Mesendoderm (in vitro differentiated cells): ENCODE data around the gene GOLGA8B.
"Not testable (repeated sequence)": the region's sequence is repeated elsewhere in the genome, so short reads cannot be mapped to it uniquely, and the experiment has no call there.

Experiments
- DNase-seq: peaks from one replicate; pipeline ENCODE4 v3.0.0; 2013
- H2AK5ac ChIP-seq: 2 replicates; pipeline ENCODE4 v1.6.1; 2013; ENCODE audit warnings: low read length, inconsistent platforms
- H2BK120ac ChIP-seq: 2 replicates; pipeline ENCODE4 v1.6.1; 2013; ENCODE audit warnings: low read depth, mild to moderate bottlenecking, low read length, moderate library complexity, mixed read lengths
- H2BK15ac ChIP-seq: replicated peaks from 2 replicates; pipeline ENCODE4 v1.6.1; 2013; ENCODE audit warnings: low read depth, mild to moderate bottlenecking, moderate library complexity
- H2BK5ac ChIP-seq: 2 replicates; pipeline ENCODE4 v1.6.1; 2013; ENCODE audit warnings: low read length, inconsistent platforms
- H3K18ac ChIP-seq: 2 replicates; pipeline ENCODE4 v1.6.1; 2013; ENCODE audit warnings: mild to moderate bottlenecking, low read length, mixed read lengths
- H3K23ac ChIP-seq: one replicate; pipeline ENCODE4 v1.6.1; 2013; ENCODE audit warnings: low read length
- H3K27ac ChIP-seq: 2 replicates; pipeline ENCODE4 v1.5.1; 2013; ENCODE audit warnings: low read depth, mild to moderate bottlenecking, inconsistent platforms, low read length, moderate library complexity
- H3K27me3 ChIP-seq: 2 replicates; pipeline ENCODE4 v1.6.1; 2013; ENCODE audit warnings: low read length, control low read depth, mild to moderate bottlenecking, inconsistent platforms; ENCODE audit not compliant: insufficient read depth, poor library complexity
- H3K36me3 ChIP-seq: 2 replicates; pipeline ENCODE4 v1.6.1; 2013; ENCODE audit warnings: low read length, inconsistent platforms; ENCODE audit not compliant: control insufficient read depth, insufficient read depth
- H3K4ac ChIP-seq: one replicate; pipeline ENCODE4 v1.6.1; 2013; ENCODE audit warnings: low read depth, mild to moderate bottlenecking, low read length, moderate library complexity
- H3K4me1 ChIP-seq: 2 replicates; pipeline ENCODE4 v1.6.1; 2013; ENCODE audit warnings: low read depth, low read length, inconsistent platforms; ENCODE audit not compliant: control insufficient read depth
- H3K4me2 ChIP-seq: 2 replicates; pipeline ENCODE4 v1.6.1; 2013; ENCODE audit warnings: low read length
- H3K4me3 ChIP-seq: 2 replicates; pipeline ENCODE4 v1.5.1; 2013; ENCODE audit warnings: mild to moderate bottlenecking, low read length
- H3K56ac ChIP-seq: one replicate; pipeline ENCODE4 v1.6.1; 2013; ENCODE audit warnings: low read length
- H3K79me1 ChIP-seq: 2 replicates; pipeline ENCODE4 v1.6.1; 2013; ENCODE audit warnings: low read length, inconsistent platforms
- H3K79me2 ChIP-seq: 2 replicates; pipeline ENCODE4 v1.6.1; 2013; ENCODE audit warnings: mild to moderate bottlenecking, low read length; ENCODE audit not compliant: control insufficient read depth, insufficient read depth
- H3K9ac ChIP-seq: 2 replicates; pipeline ENCODE4 v1.6.1; 2013; ENCODE audit warnings: low read length, inconsistent platforms
- H4K5ac ChIP-seq: one replicate; pipeline ENCODE4 v1.6.1; 2013; ENCODE audit warnings: low read length
- H4K8ac ChIP-seq: one replicate; pipeline ENCODE4 v1.6.1; 2013; ENCODE audit warnings: low read depth, mild to moderate bottlenecking, control low read depth, low read length, moderate library complexity
- WGBS: extraction: QIAGEN DNeasy Blood & Tissue Kit; methylation state at CpG from one replicate; pipeline ENCODE4 v1.1.7; 2013; ENCODE audit warnings: low lambda C conversion rate, missing lambda C conversion rate; ENCODE audit not compliant: insufficient coverage; ENCODE audit errors: extremely low coverage; 5-methylcytosine and 5-hydroxymethylcytosine counted together

Gene GOLGA8B

GRCh38 chr15:34577658-34578282 is 5.7 kb downstream of the GOLGA8B start:
- DNase-seq, H4K5ac ChIP-seq, H3K27me3 ChIP-seq, H2BK120ac ChIP-seq, H3K4me3 ChIP-seq, H2BK5ac ChIP-seq, H3K9ac ChIP-seq, H3K79me1 ChIP-seq, H3K27ac ChIP-seq, H3K4me2 ChIP-seq, H3K36me3 ChIP-seq, H3K56ac ChIP-seq, H3K4me1 ChIP-seq, H3K18ac ChIP-seq, H4K8ac ChIP-seq, H3K23ac ChIP-seq, H2AK5ac ChIP-seq, H3K79me2 ChIP-seq, H3K4ac ChIP-seq, H2BK15ac ChIP-seq: not testable (repeated sequence)
- WGBS: no CpG with 5 or more reads among the region's 4 CpGs

GRCh38 chr15:34575035-34575434 is 8.4 kb downstream of the GOLGA8B start:
- H3K4me3 ChIP-seq, DNase-seq, H2BK5ac ChIP-seq, H3K4me1 ChIP-seq, H3K27me3 ChIP-seq, H3K36me3 ChIP-seq, H2BK120ac ChIP-seq, H3K27ac ChIP-seq, H3K4ac ChIP-seq, H3K4me2 ChIP-seq, H2AK5ac ChIP-seq, H4K8ac ChIP-seq, H3K9ac ChIP-seq, H2BK15ac ChIP-seq, H3K79me2 ChIP-seq, H3K56ac ChIP-seq, H3K79me1 ChIP-seq, H4K5ac ChIP-seq, H3K23ac ChIP-seq, H3K18ac ChIP-seq: not testable (repeated sequence)
- WGBS: no CpG with 5 or more reads among the region's 12 CpGs

- not testable (repeated sequence) for H3K79me2 ChIP-seq, DNase-seq, H3K4me3 ChIP-seq, H2BK5ac ChIP-seq, H4K5ac ChIP-seq, H2AK5ac ChIP-seq, H2BK120ac ChIP-seq, H3K4ac ChIP-seq, H3K36me3 ChIP-seq, H3K18ac ChIP-seq, H3K56ac ChIP-seq, H2BK15ac ChIP-seq, H3K27me3 ChIP-seq, H3K4me1 ChIP-seq, H3K79me1 ChIP-seq, H3K27ac ChIP-seq, H3K4me2 ChIP-seq, H3K9ac ChIP-seq, H4K8ac ChIP-seq, H3K23ac ChIP-seq
- no CpG with 5 or more reads among the region's 6 CpGs for WGBS
These were observed 10.5 kb downstream of the GOLGA8B start for GRCh38 chr15:34572921-34573320.

- H3K9ac ChIP-seq, H3K4ac ChIP-seq, DNase-seq, H3K27me3 ChIP-seq, H3K36me3 ChIP-seq, H3K27ac ChIP-seq, H3K79me2 ChIP-seq, H2BK5ac ChIP-seq, H3K4me1 ChIP-seq, H4K5ac ChIP-seq, H2AK5ac ChIP-seq, H3K23ac ChIP-seq, H2BK15ac ChIP-seq, H4K8ac ChIP-seq, H3K4me2 ChIP-seq, H3K79me1 ChIP-seq, H3K56ac ChIP-seq, H3K4me3 ChIP-seq, H2BK120ac ChIP-seq, H3K18ac ChIP-seq: not testable (repeated sequence)
- no CpG with 5 or more reads among the region's 13 CpGs for WGBS
These were observed 11.3 kb downstream of the GOLGA8B start for GRCh38 chr15:34572019-34572641.

GRCh38 chr15:34569670-34570396 is 13.6 kb downstream of the GOLGA8B start:
- not testable (repeated sequence) for H4K8ac ChIP-seq, DNase-seq, H4K5ac ChIP-seq, H3K4me2 ChIP-seq, H3K9ac ChIP-seq, H3K79me1 ChIP-seq, H3K4me3 ChIP-seq, H3K23ac ChIP-seq, H3K27ac ChIP-seq, H2BK120ac ChIP-seq, H3K4me1 ChIP-seq, H3K79me2 ChIP-seq, H3K4ac ChIP-seq, H3K36me3 ChIP-seq, H2BK15ac ChIP-seq, H2BK5ac ChIP-seq, H3K27me3 ChIP-seq, H2AK5ac ChIP-seq, H3K56ac ChIP-seq, H3K18ac ChIP-seq
- WGBS: no CpG with 5 or more reads among the region's 4 CpGs
